ENCODE measurements around the gene EML2. TPM values are rescaled to one million over a fixed set of nuclear protein-coding genes. Genes with fewer than 3 reads are reported as not detected.
A peak's percentile ranks its signal among the peaks of the same experiment; 100 is the strongest.

The EML2 gene
- total and polyA plus RNA-seq, 10 of the 15 experiments (the other 5 are each of a cell fraction or from before 2014, with no cell fraction given) = 1.6 to 64.0 (median 27.5) TPM

DNA sequence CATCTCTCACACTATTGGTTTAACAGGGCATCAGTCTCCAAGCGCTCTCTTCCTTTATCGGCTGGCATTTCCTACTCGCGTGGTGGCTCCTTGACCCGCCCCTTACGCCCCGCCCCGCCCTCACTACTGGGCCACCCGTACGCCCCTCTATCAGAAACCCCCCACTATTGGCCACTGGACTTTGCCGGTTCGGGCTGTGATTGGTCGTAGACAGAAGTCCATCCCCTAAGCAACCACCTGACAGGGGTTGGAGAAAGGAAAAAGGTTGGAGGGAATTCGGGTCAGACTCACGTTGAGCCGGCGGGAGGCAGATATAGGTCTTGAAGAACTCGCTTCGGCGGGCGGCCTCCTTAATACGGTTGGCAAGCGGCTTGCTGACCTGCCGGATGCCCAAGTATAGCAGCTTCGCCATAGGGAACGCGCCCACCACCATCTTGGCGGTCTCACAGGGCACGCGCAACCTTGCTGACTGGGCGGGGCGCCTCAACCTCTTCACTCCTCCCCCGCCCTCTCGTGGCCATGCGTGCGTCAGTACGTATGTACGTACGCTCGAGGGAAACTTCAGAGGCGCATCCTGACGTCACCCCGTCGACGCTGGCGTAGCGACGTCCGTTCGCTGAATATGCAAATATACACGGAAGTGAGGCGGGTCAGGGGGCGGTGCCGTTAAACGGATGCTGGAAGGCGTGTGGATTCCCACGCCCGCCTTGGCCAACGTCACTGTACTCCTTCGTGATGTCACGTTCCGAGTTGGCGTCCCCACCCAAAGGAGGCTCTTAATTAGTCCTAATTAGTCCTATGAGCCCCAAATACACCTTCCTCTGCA lies 54.7 kb downstream of the EML2 start, which contains the start of gene OPA3:
Gene OPA3, minus strand, starts transcription at position 471 of the 826 bp plus-strand sequence. Its CDS starts 38 bp downstream, at position 433.
- CTCF ChIA-PET = interaction anchor here (0.6 to 1.2 kb wide), 5 partner anchors 17 to 74 kb away, joined by 3 to 5 read pairs (median 3); no protein-coding TSS in a partner anchor
- peak within 1 kb of the TSS; percentile 99 for H3K9ac ChIP-seq (ENCODE audit: control insufficient read depth, insufficient read depth, low read length)
- no TSS peak for BruUV-seq (replicated peaks)
- peak; percentile 96 for ATAC-seq
- H3K4me1 ChIP-seq (ENCODE audit: control insufficient read depth, insufficient read depth, low read length) = peaks cover 6% of the 10 kb centered on the region; the same call in 1 of the 2 replicates
- no peaks in the 10 kb centered on the region for H3K27me3 ChIP-seq (replicated peaks in 1 of 2; ENCODE audit: control insufficient read depth in 2 of 2, insufficient read depth in 2 of 2, low read length in 1 of 2)
- H3K79me2 ChIP-seq (ENCODE audit: control insufficient read depth, insufficient read depth, low read length) = peaks cover 15% of the 10 kb centered on the region
- DNase-seq (ENCODE audit: low read depth, low spot score) = peak; percentile 100
- intact Hi-C loops (cut with micrococcal nuclease; ENCODE audit: unreplicated experiment) (loop anchor here (5.0 kb wide), 2 partner anchors 108 to 147 kb away; partner anchors contain the start of genes QPCTL and SNRPD2), in situ Hi-C loops (cut with MboI) (no loop called here)
- POLR2A ChIA-PET = interaction anchor here (0.6 to 2.2 kb wide), 17 partner anchors 20 to 467 kb away, joined by 3 to 10 read pairs (median 4); partner anchors contain the start of genes EML2, FBXO46, FOSB and GIPR
- SMC1A ChIA-PET (ENCODE audit: uncharacterized antibody, unreplicated experiment) = interaction anchor here (0.6 to 2.4 kb wide), 9 partner anchors 9 to 90 kb away, joined by 3 to 7 read pairs (median 3); no protein-coding TSS in a partner anchor
- H4K20me1 ChIP-seq (ENCODE audit: control insufficient read depth, insufficient read depth) = no peaks in the 10 kb centered on the region
- H3K36me3 ChIP-seq (ENCODE audit: control insufficient read depth in 2 of 2, insufficient read depth in 2 of 2, low read length in 1 of 2) = no peaks in the 10 kb centered on the region
- H2AFZ ChIP-seq (ENCODE audit: control insufficient read depth, low read depth, low read length) = peak within 1 kb of the TSS; percentile 96
- peak within 1 kb of the TSS; percentile 85 for H3K27ac ChIP-seq (ENCODE audit: control insufficient read depth, insufficient read depth)
- peak; percentile 99 for FAIRE-seq
- under 1% methylated on average over 61 of the region's 63 CpGs for WGBS (ENCODE audit: insufficient coverage, insufficient replicate concordance, low lambda C conversion rate, missing lambda C conversion rate)
- H3K4me3 ChIP-seq = peak within 1 kb of the TSS; percentile 99
- H3K4me2 ChIP-seq (ENCODE audit: control insufficient read depth, insufficient read depth) = peak within 1 kb of the TSS; percentile 95
- RAD21 ChIA-PET (ENCODE audit: unreplicated experiment) = interaction anchor here (0.6 to 1.9 kb wide), 9 partner anchors 20 to 1276 kb away, joined by 3 to 18 read pairs (median 4); partner anchors contain the start of genes ARHGAP35 and EML2
- H3K9me3 ChIP-seq (replicated peaks; ENCODE audit: control insufficient read depth, insufficient read depth, low read length) = no peaks in the 10 kb centered on the region
- TF ChIP-seq ESRRA (IDR thresholded peaks at IDR 0.05; ENCODE audit: low read length) = no peak
- TF ChIP-seq SREBF2 (IDR thresholded peaks at IDR 0.05; ENCODE audit: low read length) = no peak
- peak; percentile 39; the same call in 1 of the 2 replicates for TF ChIP-seq NR2C1 (IDR thresholded peaks at IDR 0.05)
- no peak for TF ChIP-seq YBX1 (IDR thresholded peaks at IDR 0.05)
- TF ChIP-seq FOS (IDR thresholded peaks at IDR 0.05; ENCODE audit: borderline replicate concordance, extremely low read depth, insufficient read length) = peak; percentile 89
- peak; percentile 48; the same call in 1 of the 2 replicates for TF ChIP-seq BACH1 (IDR thresholded peaks at IDR 0.05; ENCODE audit: borderline replicate concordance)
- peak; percentile 95 for TF ChIP-seq NFYB (IDR thresholded peaks at IDR 0.05; ENCODE audit: insufficient read depth, low read depth, low read length)
- TF ChIP-seq MEF2A (IDR thresholded peaks at IDR 0.05; ENCODE audit: insufficient read depth, low read depth, low read length) = no peak
- TF ChIP-seq, protein P1, sequence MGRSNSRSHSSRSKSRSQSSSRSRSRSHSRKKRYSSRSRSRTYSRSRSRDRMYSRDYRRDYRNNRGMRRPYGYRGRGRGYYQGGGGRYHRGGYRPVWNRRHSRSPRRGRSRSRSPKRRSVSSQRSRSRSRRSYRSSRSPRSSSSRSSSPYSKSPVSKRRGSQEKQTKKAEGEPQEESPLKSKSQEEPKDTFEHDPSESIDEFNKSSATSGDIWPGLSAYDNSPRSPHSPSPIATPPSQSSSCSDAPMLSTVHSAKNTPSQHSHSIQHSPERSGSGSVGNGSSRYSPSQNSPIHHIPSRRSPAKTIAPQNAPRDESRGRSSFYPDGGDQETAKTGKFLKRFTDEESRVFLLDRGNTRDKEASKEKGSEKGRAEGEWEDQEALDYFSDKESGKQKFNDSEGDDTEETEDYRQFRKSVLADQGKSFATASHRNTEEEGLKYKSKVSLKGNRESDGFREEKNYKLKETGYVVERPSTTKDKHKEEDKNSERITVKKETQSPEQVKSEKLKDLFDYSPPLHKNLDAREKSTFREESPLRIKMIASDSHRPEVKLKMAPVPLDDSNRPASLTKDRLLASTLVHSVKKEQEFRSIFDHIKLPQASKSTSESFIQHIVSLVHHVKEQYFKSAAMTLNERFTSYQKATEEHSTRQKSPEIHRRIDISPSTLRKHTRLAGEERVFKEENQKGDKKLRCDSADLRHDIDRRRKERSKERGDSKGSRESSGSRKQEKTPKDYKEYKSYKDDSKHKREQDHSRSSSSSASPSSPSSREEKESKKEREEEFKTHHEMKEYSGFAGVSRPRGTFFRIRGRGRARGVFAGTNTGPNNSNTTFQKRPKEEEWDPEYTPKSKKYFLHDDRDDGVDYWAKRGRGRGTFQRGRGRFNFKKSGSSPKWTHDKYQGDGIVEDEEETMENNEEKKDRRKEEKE (IDR thresholded peaks at IDR 0.05) = no peak
- TF ChIP-seq STAT3 (IDR thresholded peaks at IDR 0.05; ENCODE audit: low read depth, low read length) = no peak
- no peak for TF ChIP-seq ZNF207 (IDR thresholded peaks at IDR 0.05; ENCODE audit: borderline replicate concordance)
- TF ChIP-seq NR2F1 (conservative IDR thresholded peaks at IDR 0.05) = no peak
- 0 out of 2 replicates have a peak, but pooled peaks have one; percentile 40 for TF ChIP-seq GATAD2B (conservative IDR thresholded peaks at IDR 0.05; ENCODE audit: low read depth)
- TF ChIP-seq GABPA (IDR thresholded peaks at IDR 0.05; ENCODE audit: low read depth) = peak; percentile 71
- TF ChIP-seq HDAC2 (IDR thresholded peaks at IDR 0.05) = 0 out of 2 replicates have a peak, but pooled peaks have one; percentile 43
- TF ChIP-seq POLR2AphosphoS2 (IDR thresholded peaks at IDR 0.05; ENCODE audit: low read depth, low read length) = peak; percentile 85
- TF ChIP-seq KLF5 (IDR thresholded peaks at IDR 0.05; ENCODE audit: partially characterized antibody) = no peak
- TF ChIP-seq, protein P2, sequence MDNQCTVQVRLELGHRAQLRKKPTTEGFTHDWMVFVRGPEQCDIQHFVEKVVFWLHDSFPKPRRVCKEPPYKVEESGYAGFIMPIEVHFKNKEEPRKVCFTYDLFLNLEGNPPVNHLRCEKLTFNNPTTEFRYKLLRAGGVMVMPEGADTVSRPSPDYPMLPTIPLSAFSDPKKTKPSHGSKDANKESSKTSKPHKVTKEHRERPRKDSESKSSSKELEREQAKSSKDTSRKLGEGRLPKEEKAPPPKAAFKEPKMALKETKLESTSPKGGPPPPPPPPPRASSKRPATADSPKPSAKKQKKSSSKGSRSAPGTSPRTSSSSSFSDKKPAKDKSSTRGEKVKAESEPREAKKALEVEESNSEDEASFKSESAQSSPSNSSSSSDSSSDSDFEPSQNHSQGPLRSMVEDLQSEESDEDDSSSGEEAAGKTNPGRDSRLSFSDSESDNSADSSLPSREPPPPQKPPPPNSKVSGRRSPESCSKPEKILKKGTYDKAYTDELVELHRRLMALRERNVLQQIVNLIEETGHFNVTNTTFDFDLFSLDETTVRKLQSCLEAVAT (IDR thresholded peaks at IDR 0.05) = peak; percentile 43; the same call in 1 of the 2 replicates
- peak; percentile 90 for TF ChIP-seq SMAD5 (IDR thresholded peaks at IDR 0.05; ENCODE audit: low read depth)
- TF ChIP-seq RFX5 (IDR thresholded peaks at IDR 0.05; ENCODE audit: low read depth, low read length) = 0 out of 2 replicates have a peak, but pooled peaks have one; percentile 34

Measured in GM12878 (cell line).